Measurements from ENCODE around the gene RALGAPA2.

- TF ChIP-seq SP1 (IDR thresholded peaks at IDR 0.05; ENCODE audit: low read depth) (no peak), CTCF (IDR thresholded peaks at IDR 0.05 in 2 of 3, conservative IDR thresholded peaks at IDR 0.05 in 1 of 3; ENCODE audit: borderline replicate concordance in 1 of 3, insufficient read depth in 1 of 3, low read depth in 2 of 3, low read length in 2 of 3) (no peak)
Measured at GRCh38 chr20:20462185-20462584, 250.3 kb downstream of the RALGAPA2 start.

Data from HCT116 (cell line).